ENCODE data around the gene RNU1-4. TPM values are rescaled to one million over a fixed set of nuclear protein-coding genes. Genes with fewer than 3 reads are reported as not detected.
"Not testable (repeated sequence)": the region's sequence is repeated elsewhere in the genome, so short reads cannot be mapped to it uniquely, and the experiment has no call there.

Gene RNU1-4
- total RNA-seq, result over 10,000 TPM in 1 of 2 donors, under 1 TPM in 1; under 0.01 to 15,479 TPM

DNA sequence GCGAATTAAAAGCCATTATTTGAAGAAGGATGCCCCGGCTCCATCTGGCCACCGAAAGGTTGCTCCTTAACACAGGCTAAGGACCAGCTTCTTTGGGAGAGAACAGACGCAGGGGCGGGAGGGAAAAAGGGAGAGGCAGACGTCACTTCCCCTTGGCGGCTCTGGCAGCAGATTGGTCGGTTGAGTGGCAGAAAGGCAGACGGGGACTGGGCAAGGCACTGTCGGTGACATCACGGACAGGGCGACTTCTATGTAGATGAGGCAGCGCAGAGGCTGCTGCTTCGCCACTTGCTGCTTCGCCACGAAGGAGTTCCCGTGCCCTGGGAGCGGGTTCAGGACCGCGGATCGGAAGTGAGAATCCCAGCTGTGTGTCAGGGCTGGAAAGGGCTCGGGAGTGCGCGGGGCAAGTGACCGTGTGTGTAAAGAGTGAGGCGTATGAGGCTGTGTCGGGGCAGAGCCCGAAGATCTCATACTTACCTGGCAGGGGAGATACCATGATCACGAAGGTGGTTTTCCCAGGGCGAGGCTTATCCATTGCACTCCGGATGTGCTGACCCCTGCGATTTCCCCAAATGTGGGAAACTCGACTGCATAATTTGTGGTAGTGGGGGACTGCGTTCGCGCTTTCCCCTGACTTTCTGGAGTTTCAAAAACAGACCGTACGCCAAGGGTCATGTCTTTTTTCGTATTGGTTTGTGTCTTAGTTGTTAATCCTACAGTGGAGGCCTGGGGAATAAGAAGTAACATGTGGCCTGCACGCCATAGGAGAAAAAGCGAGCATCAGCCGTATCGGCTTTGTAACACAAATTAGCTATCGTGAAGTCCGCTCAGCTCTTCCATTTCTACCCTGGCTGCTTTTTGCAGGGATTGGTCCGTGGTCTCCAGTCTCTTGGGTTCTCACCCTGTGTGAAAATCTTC is at the start of gene RNU1-4:
RNU1-4 (plus strand) TSS at position 470 of the 918 bp plus-strand sequence.
- not testable (repeated sequence) for H3K4me1 ChIP-seq
- no CpG with 5 or more reads among the region's 46 CpGs for WGBS, 2 donors
- ATAC-seq, result peak; percentile 94

DNA sequence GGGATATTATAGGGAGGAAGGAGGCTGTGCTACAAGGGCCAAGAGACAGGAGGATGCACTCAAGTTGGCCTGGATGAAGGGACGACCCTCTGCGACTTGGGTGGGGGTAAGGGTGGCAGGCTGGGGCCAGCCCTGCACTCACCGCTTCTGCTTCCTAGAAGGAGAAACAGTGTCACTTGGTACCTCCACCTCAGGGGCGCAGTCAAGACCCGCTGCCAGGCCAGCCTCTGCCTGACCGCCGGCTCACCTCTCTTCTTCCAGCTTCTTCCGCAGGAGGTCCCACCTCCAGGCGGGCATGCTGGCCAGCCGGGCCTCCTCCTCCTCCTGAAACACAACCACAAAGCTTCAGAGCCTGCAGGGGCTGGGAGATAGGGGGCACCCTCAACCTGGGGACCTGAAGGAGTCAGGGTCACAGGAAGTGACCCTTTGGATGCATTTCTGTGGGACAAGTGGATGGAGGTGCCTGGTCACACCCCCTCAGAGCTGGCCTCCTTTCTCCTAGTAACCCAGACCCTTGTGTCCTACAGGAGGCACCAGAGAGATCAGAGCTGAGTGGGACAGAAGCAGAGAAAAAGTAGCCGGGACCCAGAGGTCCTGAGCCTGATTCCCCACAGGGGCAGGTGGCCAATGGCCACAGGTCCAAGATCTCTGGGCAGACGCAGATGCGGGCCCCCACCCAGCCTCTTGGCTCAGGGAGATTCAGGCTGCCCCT is 49.2 kb upstream of the RNU1-4 start:
- ATAC-seq, result not testable (repeated sequence)

More for the DNA sequence above, at the start of gene RNU1-4:
- H3K9me3 ChIP-seq; intact Hi-C loops (cut with DNase I); H3K27ac ChIP-seq; H3K4me3 ChIP-seq; H3K36me3 ChIP-seq (replicated peaks in 1 of 2; ENCODE audit: insufficient read depth in 1 of 2, low read depth in 2 of 2); DNase-seq; H3K27me3 ChIP-seq: not testable (repeated sequence)

DNA sequence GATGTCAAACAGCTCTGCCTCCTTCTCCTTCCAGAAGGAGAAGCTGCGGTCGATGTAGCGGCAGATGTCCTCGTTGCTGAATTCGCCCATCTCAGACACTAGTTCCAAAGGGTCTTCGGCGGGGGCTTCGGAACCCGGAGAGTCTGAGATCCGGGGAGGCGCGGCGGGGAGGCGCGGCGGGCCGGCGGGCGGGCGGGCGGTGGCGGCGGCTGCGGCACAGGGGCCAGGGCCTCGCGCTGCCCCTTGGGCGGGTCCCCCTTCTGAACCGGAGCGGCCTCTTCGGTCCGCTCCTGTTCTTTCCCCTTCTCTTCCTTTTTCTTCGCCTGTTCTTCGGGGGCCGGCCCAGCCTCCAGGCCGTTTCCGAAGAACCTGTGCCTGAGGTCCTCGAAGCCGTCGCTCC is 48.0 kb upstream of the RNU1-4 start:
- 0% methylated on average over 3 of the region's 39 CpGs; no CpG with 5 or more reads in 1 of the 2 donors for WGBS, 2 donors
- H3K36me3 ChIP-seq (replicated peaks in 1 of 2; ENCODE audit: insufficient read depth in 1 of 2, low read depth in 2 of 2); ATAC-seq; H3K4me3 ChIP-seq; H3K4me1 ChIP-seq; H3K9me3 ChIP-seq; DNase-seq; H3K27me3 ChIP-seq; intact Hi-C loops (cut with DNase I); H3K27ac ChIP-seq: not testable (repeated sequence)

More for the DNA sequence above, 49.2 kb upstream of the RNU1-4 start:
- DNase-seq; H3K4me3 ChIP-seq; intact Hi-C loops (cut with DNase I); H3K36me3 ChIP-seq (replicated peaks in 1 of 2; ENCODE audit: insufficient read depth in 1 of 2, low read depth in 2 of 2); H3K27ac ChIP-seq; H3K4me1 ChIP-seq; H3K9me3 ChIP-seq; H3K27me3 ChIP-seq: not testable (repeated sequence)
- 90% methylated on average over 7 of the region's 13 CpGs; no CpG with 5 or more reads in 1 of the 2 donors for WGBS, 2 donors

DNA sequence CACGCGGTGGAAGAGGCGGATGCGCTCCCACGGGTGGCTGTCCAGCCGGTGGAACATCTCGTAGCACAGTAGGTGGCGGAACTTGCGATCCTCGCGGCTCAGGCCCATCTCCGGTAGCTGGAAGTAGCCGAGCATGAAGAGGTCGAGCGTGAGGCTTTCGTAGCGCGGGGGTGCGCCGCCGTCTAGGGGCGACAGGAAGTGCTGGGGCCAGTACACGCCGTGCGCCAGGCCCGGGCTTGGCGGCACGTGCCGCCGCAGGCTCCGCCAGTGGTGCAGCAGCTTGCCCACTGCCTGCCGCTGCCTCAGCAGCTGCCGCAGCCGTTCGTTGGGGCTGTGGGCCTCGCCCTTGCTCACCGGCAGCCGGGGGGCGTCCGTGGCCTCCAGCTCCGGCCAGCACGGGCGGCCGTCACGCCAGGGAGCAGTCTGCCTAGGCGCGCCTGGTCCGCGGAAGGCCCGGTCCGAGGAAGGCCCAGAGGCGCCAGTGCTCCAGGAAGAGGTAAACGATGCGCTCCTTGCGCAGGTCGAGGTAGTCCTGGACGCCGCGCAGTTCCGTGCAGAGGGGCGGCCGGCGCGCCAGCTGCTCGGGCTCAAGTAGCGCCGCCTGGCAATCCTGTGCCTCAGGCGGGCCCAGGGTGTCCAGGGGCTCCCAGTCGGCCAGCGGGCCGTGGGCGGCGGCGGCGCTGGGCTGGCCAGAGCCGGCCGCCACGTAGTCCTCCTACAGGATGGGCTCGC is 47.4 kb upstream of the RNU1-4 start:
- H3K27me3 ChIP-seq; H3K27ac ChIP-seq; H3K9me3 ChIP-seq; H3K36me3 ChIP-seq (replicated peaks in 1 of 2; ENCODE audit: insufficient read depth in 1 of 2, low read depth in 2 of 2); intact Hi-C loops (cut with DNase I); H3K4me1 ChIP-seq; H3K4me3 ChIP-seq; DNase-seq: not testable (repeated sequence)
- WGBS, 2 donors, result 10% methylated on average over 20 of the region's 79 CpGs; no CpG with 5 or more reads in 1 of the 2 donors
- peak; percentile 16 for ATAC-seq

DNA sequence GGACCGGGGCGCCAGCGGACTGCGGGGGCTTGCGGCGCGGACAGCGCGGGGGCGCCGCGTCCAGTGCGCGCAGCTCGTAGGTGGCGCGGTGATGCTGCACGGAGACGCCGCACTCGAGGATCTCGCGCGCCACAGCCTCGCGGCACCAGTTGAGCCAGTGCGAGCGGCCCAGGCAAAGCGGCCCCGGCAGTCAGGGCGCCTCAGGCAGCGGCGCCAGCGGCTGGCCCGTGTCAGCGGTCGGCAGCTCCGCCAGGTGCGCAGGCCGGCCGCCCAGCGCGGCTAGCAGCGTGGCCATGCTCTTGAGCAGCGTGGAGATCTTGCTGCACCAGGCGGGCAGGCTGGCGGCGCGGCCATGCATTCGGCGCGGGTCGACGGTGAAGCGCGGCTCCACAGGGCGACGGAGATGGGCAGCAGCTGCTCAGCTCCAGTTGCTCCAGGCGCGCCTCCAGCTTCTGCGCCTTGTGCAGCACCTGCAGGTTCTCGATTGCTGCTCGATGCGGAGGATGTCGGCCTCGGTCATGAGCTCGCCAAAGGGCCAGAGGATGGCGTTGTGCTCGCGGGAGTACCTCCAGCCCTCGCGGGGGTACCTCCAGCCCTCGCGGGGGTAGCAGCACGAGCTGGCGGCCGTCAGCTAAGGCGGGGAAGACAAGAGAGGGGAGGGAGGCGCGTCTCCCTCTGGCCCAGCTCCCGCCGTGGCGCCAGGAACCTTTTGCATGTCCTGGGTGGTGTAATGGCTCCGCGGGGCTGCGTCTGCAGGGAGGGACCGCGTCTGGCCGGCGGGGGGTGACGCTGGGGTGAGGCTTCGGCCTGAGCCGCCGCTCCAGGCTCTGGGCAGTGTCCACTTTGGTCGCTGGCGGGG is 46.6 kb upstream of the RNU1-4 start:
- H3K27ac ChIP-seq; intact Hi-C loops (cut with DNase I); H3K9me3 ChIP-seq; H3K27me3 ChIP-seq; H3K4me3 ChIP-seq; H3K36me3 ChIP-seq (replicated peaks in 1 of 2; ENCODE audit: insufficient read depth in 1 of 2, low read depth in 2 of 2); H3K4me1 ChIP-seq: not testable (repeated sequence)
- 11% methylated on average over 21 of the region's 96 CpGs; no CpG with 5 or more reads in 1 of the 2 donors for WGBS, 2 donors
- DNase-seq (peak in 1 of 4 donors; percentile 21), ATAC-seq (peak; percentile 40)

DNA sequence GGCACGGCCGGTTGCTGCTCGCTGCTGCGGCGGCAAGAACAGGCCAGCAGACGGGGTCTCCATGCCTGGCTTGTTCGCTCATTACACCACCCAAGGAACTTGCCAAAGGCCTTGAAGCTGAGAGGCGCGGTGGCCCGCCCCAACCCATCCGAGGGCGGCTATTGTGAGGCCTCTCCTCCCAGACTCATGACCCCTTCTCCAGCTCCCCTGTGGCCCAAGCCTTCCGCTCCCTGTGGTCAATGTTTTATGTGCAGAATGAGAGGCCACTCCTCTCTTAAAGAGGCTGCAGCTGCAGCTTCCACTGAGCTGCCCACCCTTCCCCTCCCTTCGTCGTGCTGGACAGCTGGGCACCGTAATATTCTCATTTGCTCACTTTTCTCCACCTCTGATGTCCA is 46.0 kb upstream of the RNU1-4 start:
- ATAC-seq; H3K9me3 ChIP-seq; H3K27me3 ChIP-seq; DNase-seq; H3K4me1 ChIP-seq; intact Hi-C loops (cut with DNase I); H3K36me3 ChIP-seq (replicated peaks in 1 of 2; ENCODE audit: insufficient read depth in 1 of 2, low read depth in 2 of 2); H3K27ac ChIP-seq; H3K4me3 ChIP-seq: not testable (repeated sequence)
- WGBS, 2 donors, result 86% methylated on average over 1 of the region's 16 CpGs; no CpG with 5 or more reads in 1 of the 2 donors

DNA sequence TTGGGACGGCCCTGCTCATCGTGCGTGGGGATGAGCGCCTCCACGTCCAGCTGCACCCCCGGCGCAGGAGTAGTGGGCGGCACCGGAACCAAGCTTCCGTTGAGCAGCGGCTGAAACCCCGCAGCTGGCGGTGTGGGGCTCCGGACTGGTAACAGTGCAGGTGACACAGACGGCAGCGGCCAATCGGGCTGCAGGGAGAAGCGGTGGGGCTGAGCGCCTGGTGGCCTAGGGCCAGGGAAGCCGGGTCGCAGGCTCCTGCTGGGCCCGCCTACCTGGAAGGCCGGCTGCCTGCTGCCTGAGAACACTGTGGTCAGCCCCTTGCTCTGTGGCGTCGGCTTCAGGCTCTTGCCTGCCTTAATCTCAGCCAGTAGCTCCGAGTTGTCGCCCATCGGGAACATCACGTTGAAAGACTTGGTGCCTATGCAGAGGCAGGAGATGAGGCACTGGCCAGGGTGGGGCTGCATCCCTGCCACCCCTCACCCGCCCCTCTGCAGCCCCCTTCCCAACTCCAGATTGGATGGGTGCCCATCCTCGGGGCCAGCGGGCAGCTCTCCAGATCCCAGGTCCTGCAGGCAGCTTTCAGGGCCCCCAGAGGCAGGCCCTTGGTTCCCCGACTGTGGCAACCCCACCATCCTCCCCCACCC is 43.7 kb upstream of the RNU1-4 start:
- H3K36me3 ChIP-seq (replicated peaks in 1 of 2; ENCODE audit: insufficient read depth in 1 of 2, low read depth in 2 of 2); H3K4me3 ChIP-seq; H3K9me3 ChIP-seq; H3K4me1 ChIP-seq; H3K27ac ChIP-seq; H3K27me3 ChIP-seq; intact Hi-C loops (cut with DNase I): not testable (repeated sequence)
- DNase-seq (peak; percentile 45 to 81 (median 65)), ATAC-seq (peak; percentile 18)
- WGBS, 2 donors, result 30 to 47% methylated on average over 18 to 27 of the region's 33 CpGs

DNA sequence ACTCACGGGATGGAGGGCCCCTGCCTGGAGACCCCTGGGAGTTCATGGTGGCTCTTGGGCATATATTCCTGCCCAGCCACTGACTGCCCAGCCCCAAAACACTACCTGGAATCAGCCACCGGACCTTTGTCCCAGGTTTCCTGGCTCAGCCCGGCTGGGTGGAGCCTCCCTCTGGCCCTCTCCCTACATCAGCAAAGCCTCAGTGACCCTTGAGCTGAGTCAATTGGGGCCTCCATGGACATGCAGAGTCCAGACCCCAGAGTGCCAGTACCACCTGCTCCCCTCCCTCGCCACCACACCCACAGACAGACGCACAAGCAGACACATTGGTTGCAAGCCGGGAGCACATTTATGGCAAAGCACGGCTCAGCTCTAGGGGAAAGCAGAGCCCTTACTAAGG is 43.2 kb upstream of the RNU1-4 start:
- H3K4me3 ChIP-seq; intact Hi-C loops (cut with DNase I): not testable (repeated sequence)

DNA sequence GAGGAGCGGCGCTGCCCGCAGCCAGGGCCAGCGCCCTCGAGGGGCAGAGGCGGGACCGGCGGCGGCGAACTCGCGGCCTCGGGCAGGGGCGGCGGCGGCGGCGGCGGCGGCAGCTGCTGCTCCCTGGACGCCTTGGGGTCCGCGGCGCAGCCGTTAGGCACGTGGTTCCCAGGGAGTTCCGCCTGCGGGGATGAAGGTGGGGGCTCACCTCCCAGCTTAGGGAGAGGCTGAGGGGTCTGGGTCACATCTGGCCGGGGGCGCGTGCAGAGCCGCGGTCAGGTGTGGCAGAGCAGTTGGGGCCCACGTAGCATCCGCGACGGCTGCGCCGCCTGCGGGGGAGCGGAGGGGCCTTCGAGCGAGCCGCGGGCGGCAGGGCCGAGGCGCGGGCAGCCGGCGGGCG is 40.9 kb upstream of the RNU1-4 start:
- ATAC-seq; H3K27ac ChIP-seq; DNase-seq; intact Hi-C loops (cut with DNase I); H3K27me3 ChIP-seq; H3K4me3 ChIP-seq; H3K4me1 ChIP-seq; H3K36me3 ChIP-seq (replicated peaks in 1 of 2; ENCODE audit: insufficient read depth in 1 of 2, low read depth in 2 of 2); H3K9me3 ChIP-seq: not testable (repeated sequence)
- 39 to 68% methylated on average over 28 to 44 of the region's 52 CpGs for WGBS, 2 donors

More for the DNA sequence above, 43.2 kb upstream of the RNU1-4 start:
- not testable (repeated sequence) for H3K27ac ChIP-seq; DNase-seq; H3K9me3 ChIP-seq; ATAC-seq; H3K4me1 ChIP-seq; H3K36me3 ChIP-seq (replicated peaks in 1 of 2; ENCODE audit: insufficient read depth in 1 of 2, low read depth in 2 of 2); H3K27me3 ChIP-seq
- 54 to 82% methylated on average over 4 of the region's 7 CpGs for WGBS, 2 donors

DNA sequence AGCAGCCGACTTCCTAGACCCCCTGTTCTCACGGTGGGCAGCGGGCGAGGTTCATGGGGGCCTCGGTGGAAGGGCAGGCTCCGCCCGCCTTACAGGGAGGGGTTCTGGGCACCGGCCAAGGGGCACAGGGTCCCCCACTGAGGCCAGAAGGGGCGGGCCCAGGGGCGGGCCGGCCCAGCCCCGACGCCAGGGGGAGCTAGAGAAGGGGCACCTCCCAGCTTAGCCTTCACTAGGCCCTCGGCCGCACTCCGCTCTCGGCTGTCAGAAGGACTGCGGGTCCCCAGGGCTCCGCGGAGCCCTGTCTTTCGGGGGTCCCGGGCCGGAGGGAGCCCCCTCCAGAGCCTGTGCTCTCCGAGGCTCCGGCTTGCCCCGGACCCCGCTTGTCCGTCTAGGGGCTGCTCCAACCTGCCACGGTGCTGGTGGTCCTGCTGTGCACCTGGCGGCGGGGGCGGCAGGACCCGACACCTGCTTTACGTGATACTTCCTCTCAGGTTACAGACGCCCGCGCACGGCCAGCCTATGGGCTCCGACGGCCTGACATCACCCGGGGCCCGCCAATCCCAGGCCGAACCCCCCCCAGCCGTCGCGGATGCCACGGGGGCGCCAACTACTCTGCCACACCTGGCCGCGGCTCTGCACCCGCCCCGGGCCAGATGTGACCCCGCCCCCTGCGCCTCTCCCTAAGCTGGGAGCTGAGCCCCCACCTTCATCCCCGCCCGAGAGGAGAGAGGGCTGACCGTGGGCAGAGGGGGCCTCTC is 40.0 kb upstream of the RNU1-4 start:
- H3K36me3 ChIP-seq (replicated peaks in 1 of 2; ENCODE audit: insufficient read depth in 1 of 2, low read depth in 2 of 2); H3K9me3 ChIP-seq; H3K4me1 ChIP-seq; DNase-seq; ATAC-seq; H3K4me3 ChIP-seq; intact Hi-C loops (cut with DNase I); H3K27ac ChIP-seq; H3K27me3 ChIP-seq: not testable (repeated sequence)
- no CpG with 5 or more reads among the region's 57 CpGs for WGBS, 2 donors

All from body of pancreas (tissue), 4 donors.